Uterus (tissue), 4 donors: ENCODE data around the gene RAET1E. TPM values are rescaled to one million over a fixed set of nuclear protein-coding genes. Genes with fewer than 3 reads are reported as not detected.

Experiments used
- DNase-seq, 2 donors: peaks; one replicate each; pipeline ENCODE4 v3.0.0-alpha.2; 2019 to 2020
- H3K27ac ChIP-seq, 2 donors: fragments of 200-600 bp; sonication (generic); 1 replicate in 1 of 2; 2 replicates in 1 of 2; pipeline ENCODE4 v1.5.1; 2016 to 2018
- H3K27me3 ChIP-seq, 2 donors: fragments of 200-600 bp; sonication (generic); one replicate each; pipeline ENCODE4 v1.5.1; 2018 to 2019; ENCODE audit warnings: control low read depth in 1 of 2
- H3K36me3 ChIP-seq, 2 donors: fragments of 200-600 bp; sonication (generic); one replicate each; pipeline ENCODE4 v1.5.1; 2019; ENCODE audit warnings: control low read depth in 1 of 2
- H3K4me1 ChIP-seq, 2 donors: fragments of 200-600 bp; sonication (generic); one replicate each; pipeline ENCODE4 v1.5.1; 2018 to 2019; ENCODE audit warnings: control low read depth in 1 of 2
- H3K4me3 ChIP-seq, 2 donors: fragments of 200-600 bp; sonication (generic); 1 replicate in 1 of 2; 2 replicates in 1 of 2; pipeline ENCODE4 v1.5.1; 2018 to 2019; ENCODE audit warnings: mild to moderate bottlenecking in 1 of 2
- H3K9me3 ChIP-seq, 2 donors: fragments of 200-600 bp; sonication (generic); one replicate each; pipeline ENCODE4 v1.5.1; 2019; ENCODE audit warnings: control low read depth in 1 of 2
- POLR2A ChIP-seq, 2 donors: fragments of 450-650 bp; IDR thresholded peaks; one replicate each; pipeline ENCODE4 v1.6.1; 2016; ENCODE audit warnings: antibody characterized with exemption in 2 of 2, mild to moderate bottlenecking in 1 of 2, moderate library complexity in 1 of 2
- intact Hi-C: fragments of 100-400 bp; cut with DNase I; formaldehyde crosslinking; loops from one replicate; pipeline ENCODE4 v1.15.1; 2023; ENCODE audit warnings: low total_unique reads
- total RNA-seq, 4 donors: library from RNA; depleted of rRNA in 3 of 4; stranded (reverse); fragments of >200 nt in 3 of 4; gene quantifications; one replicate each; pipeline versions ENCODE4 v1.1.0 to v1.2.4, GENCODE V29; 2014 to 2023
- TF ChIP-seq, protein P1 (sequence below), 4 experiments: fragments of 200-600 bp in 2 of 4; fragments of 450-650 bp in 2 of 4; sonication (generic) in 2 of 4; IDR thresholded peaks; one replicate each; pipeline ENCODE4 v1.5.1; 2016 to 2019; ENCODE audit warnings: antibody characterized with exemption in 4 of 4, mild to moderate bottlenecking in 2 of 4, moderate library complexity in 1 of 4
- donor health status: DM: yes; HTN: yes; CAD: no.

RAET1E gene
- total RNA-seq, 4 donors from 2014 or later, result 0.55 TPM; not detected in 3

DNA sequence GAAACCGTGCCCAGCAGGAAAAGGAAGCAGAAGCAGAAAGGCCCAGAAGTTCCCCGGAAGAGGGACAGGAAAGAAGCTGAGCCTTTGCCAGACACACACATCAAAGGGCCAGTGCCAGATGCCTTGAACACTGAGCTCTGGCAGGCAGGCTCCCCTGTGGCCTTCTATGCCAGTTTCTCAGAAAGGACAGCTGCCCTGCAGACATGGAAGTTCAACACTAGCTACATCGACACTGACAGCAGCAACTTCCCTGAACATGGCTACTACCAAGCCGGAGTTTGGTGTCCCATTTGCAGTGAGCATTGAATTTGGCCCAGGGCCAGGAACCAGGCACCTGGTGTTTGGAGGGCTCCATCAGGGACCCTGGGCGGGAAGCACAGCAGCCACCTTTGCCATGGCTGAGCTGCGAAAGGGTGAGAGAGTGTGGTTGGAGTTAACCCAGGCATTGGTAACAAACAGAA, 8.0 kb upstream of the RAET1E start:
- Histone ChIP-seq H3K27me3 (no peaks in the 10 kb centered on the region), H3K36me3 (no peaks in the 10 kb centered on the region), H3K27ac (no peak overlapping the region), H3K4me3 (no peak overlapping the region), H3K9me3 (no peaks in the 10 kb centered on the region), H3K4me1 (no peaks in the 10 kb centered on the region)
- intact Hi-C loops, result no loop called here
- no peak for DNase-seq
- TF ChIP-seq POLR2A (IDR thresholded peaks at IDR 0.05), result no peak
- TF ChIP-seq, protein P1, sequence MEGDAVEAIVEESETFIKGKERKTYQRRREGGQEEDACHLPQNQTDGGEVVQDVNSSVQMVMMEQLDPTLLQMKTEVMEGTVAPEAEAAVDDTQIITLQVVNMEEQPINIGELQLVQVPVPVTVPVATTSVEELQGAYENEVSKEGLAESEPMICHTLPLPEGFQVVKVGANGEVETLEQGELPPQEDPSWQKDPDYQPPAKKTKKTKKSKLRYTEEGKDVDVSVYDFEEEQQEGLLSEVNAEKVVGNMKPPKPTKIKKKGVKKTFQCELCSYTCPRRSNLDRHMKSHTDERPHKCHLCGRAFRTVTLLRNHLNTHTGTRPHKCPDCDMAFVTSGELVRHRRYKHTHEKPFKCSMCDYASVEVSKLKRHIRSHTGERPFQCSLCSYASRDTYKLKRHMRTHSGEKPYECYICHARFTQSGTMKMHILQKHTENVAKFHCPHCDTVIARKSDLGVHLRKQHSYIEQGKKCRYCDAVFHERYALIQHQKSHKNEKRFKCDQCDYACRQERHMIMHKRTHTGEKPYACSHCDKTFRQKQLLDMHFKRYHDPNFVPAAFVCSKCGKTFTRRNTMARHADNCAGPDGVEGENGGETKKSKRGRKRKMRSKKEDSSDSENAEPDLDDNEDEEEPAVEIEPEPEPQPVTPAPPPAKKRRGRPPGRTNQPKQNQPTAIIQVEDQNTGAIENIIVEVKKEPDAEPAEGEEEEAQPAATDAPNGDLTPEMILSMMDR (IDR thresholded peaks at IDR 0.05), result no peak

DNA sequence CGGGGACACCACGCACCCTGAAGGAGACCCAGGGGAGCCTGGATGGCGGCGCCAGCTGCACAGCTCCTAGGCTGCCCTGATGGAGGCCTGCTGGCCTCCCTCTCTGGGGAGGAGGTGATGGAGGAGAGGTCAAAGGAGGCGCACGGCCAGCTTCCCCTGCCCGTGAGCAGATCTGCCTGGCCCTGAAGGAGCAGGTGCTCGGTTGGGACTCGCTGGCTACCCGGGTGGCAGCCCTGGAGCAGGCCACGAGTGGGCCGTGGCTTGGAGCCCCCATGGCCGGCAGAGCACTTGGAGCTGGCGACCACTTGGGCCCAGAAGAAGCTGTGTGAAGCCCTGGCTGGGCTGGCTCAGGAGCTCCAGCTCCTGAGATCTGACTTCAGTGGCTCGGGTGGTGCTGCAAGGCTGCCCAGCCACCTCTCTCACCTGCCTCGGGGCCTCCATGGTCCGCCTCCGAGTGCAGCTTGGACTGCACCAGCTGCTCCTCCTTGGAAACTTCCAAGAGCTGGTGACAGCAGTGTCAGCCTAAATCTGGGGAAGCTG, 7.5 kb upstream of the RAET1E start:
- Histone ChIP-seq H3K36me3 (no peaks in the 10 kb centered on the region), H3K27ac (no peak overlapping the region), H3K4me3 (no peak overlapping the region), H3K4me1 (no peaks in the 10 kb centered on the region), H3K9me3 (no peaks in the 10 kb centered on the region), H3K27me3 (no peaks in the 10 kb centered on the region)
- intact Hi-C loops, result no loop called here
- no peak for TF ChIP-seq POLR2A (IDR thresholded peaks at IDR 0.05)
- TF ChIP-seq, protein P1 (IDR thresholded peaks at IDR 0.05), result no peak
- DNase-seq, result no peak

DNA sequence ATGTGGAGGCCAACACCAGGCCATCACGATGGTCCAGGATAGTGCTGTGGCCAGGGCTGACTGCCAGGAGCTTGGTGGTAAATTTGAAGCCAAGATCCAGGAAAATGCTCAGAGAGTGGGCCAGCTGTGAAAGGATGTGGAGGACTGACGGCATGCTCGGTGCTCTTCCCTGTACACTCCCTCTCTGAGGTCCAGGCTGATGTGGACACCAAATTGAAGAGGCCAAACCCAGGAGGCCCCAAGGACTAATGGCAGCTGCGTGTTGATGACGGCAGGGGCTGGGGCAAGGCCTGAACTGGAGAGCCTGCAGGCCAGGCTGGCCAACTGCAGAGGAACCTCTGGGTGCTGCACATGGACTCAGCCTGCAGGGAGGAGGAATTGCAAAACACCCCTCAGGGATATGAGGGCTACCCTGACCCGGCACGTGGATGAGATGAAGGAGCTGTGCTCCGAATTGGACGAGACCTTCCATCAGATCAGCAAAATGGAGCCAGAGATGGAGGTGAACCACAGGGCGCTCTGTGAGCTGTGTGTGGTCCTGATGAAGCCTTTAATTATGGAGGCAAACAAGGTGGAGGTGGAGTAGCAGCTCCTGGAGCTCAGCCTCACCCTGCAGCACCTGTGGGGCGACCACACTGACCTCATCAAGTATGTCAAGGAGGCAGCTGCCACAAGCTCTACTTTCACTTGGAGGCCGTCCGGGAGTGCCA, 6.9 kb upstream of the RAET1E start:
- no peak for TF ChIP-seq POLR2A (IDR thresholded peaks at IDR 0.05)
- TF ChIP-seq, protein P1 (IDR thresholded peaks at IDR 0.05), result no peak
- H3K4me3 ChIP-seq, result no peak overlapping the region
- H3K27ac ChIP-seq, result no peak overlapping the region
- intact Hi-C loops, result no loop called here
- no peaks in the 10 kb centered on the region for H3K36me3 ChIP-seq
- no peaks in the 10 kb centered on the region for H3K4me1 ChIP-seq
- no peak for DNase-seq
- H3K9me3 ChIP-seq, result no peaks in the 10 kb centered on the region
- H3K27me3 ChIP-seq, result no peaks in the 10 kb centered on the region

DNA sequence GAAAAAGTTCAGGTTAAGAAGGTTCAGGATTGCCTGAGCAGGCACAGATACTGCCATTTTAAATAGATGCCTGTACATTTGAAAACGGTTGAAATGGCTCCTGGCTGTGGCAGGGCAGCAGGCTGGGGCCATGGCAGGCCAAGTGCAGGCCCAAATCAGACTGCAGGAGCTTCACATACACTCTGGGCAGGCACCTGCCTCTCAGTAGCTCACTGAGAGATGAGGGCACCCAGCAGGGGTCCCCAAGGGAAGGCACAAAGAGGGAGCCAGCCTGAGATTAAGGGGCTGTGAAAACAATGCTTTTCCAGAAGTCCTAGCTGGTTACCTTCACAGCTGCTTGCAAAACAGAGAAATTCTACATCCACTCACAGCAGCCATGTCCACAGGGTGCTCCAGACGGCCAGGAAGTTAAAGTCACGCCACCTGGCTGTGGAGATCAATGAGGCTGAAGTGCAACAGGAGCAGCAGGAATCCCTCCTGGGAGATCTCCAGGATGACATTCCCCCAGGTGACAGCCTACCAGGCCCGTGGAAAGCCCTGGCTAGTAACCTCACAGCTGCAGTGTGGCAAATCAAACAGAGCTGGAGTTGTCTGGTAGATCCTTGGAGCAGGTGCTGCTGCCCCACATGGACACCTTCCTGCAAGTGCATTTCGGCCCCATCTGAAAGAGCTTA, 6.2 kb upstream of the RAET1E start:
- H3K36me3 ChIP-seq, result no peaks in the 10 kb centered on the region
- no peaks in the 10 kb centered on the region for H3K27me3 ChIP-seq
- no peak overlapping the region for H3K4me3 ChIP-seq
- no peak for TF ChIP-seq POLR2A (IDR thresholded peaks at IDR 0.05)
- TF ChIP-seq, protein P1 (IDR thresholded peaks at IDR 0.05), result no peak
- intact Hi-C loops, result no loop called here
- H3K27ac ChIP-seq, result no peak overlapping the region
- no peaks in the 10 kb centered on the region for H3K9me3 ChIP-seq
- no peak for DNase-seq
- no peaks in the 10 kb centered on the region for H3K4me1 ChIP-seq
